ENCODE results near the gene GRIN2B. TPM values are rescaled to one million over a fixed set of nuclear protein-coding genes. Genes with fewer than 3 reads are reported as not detected.

Gene GRIN2B
- total RNA-seq, 1 experiment from 2014 or later: 1.6 TPM

DNA sequence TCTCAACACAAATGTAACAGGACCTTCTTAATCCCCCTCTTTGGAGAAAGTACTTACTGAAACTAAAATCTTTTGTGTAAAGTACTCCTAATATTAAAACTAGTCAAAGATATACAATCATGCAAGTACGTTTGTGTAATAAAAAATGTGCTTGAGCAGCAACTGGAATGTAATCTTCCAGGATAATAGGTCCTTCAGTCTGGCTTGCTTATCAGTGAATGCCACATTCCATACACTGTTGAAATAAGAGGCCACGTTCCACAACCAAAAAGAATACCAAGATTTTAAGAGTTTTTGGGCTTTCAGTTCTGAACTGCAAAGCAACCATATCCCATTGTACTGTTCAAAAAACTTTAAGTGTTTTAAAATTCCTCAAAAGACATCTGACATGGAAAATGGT, 26.2 kb upstream of the GRIN2B start:
- POLR2A ChIA-PET: no interaction called here
- Mint-ChIP-seq H3K27ac (no peak overlapping the region), H3K36me3 (no peaks in the 10 kb centered on the region), H3K27me3 (ENCODE audit: low read depth) (no peaks in the 10 kb centered on the region; the same call in 1 of the 2 replicates), H3K4me1 (no peaks in the 10 kb centered on the region), H3K9me3 (peaks cover 7% of the 10 kb centered on the region), H3K4me3 (no peak overlapping the region)
- DNase-seq (ENCODE audit: low spot score): no peak
- no peak for ATAC-seq
- TF ChIP-seq GTF2I (CRISPR knock-in tag; conservative IDR thresholded peaks at IDR 0.05) (no peak), SMAD4 (CRISPR knock-in tag; IDR thresholded peaks at IDR 0.05) (no peak), SP1 (CRISPR knock-in tag; conservative IDR thresholded peaks at IDR 0.05) (no peak), ZNF219 (CRISPR knock-in tag; IDR thresholded peaks at IDR 0.05; ENCODE audit: borderline replicate concordance) (no peak), CREB1 (CRISPR knock-in tag; IDR thresholded peaks at IDR 0.05) (no peak), SOX15 (CRISPR knock-in tag; IDR thresholded peaks at IDR 0.05) (no peak), IRF2 (CRISPR knock-in tag; IDR thresholded peaks at IDR 0.05; ENCODE audit: borderline replicate concordance, low read depth) (no peak), ATF1 (CRISPR knock-in tag; IDR thresholded peaks at IDR 0.05) (no peak)
- TF ChIP-seq, protein P1, sequence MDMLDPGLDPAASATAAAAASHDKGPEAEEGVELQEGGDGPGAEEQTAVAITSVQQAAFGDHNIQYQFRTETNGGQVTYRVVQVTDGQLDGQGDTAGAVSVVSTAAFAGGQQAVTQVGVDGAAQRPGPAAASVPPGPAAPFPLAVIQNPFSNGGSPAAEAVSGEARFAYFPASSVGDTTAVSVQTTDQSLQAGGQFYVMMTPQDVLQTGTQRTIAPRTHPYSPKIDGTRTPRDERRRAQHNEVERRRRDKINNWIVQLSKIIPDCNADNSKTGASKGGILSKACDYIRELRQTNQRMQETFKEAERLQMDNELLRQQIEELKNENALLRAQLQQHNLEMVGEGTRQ (CRISPR knock-in tag; IDR thresholded peaks at IDR 0.05): no peak
- TF ChIP-seq, protein P2, sequence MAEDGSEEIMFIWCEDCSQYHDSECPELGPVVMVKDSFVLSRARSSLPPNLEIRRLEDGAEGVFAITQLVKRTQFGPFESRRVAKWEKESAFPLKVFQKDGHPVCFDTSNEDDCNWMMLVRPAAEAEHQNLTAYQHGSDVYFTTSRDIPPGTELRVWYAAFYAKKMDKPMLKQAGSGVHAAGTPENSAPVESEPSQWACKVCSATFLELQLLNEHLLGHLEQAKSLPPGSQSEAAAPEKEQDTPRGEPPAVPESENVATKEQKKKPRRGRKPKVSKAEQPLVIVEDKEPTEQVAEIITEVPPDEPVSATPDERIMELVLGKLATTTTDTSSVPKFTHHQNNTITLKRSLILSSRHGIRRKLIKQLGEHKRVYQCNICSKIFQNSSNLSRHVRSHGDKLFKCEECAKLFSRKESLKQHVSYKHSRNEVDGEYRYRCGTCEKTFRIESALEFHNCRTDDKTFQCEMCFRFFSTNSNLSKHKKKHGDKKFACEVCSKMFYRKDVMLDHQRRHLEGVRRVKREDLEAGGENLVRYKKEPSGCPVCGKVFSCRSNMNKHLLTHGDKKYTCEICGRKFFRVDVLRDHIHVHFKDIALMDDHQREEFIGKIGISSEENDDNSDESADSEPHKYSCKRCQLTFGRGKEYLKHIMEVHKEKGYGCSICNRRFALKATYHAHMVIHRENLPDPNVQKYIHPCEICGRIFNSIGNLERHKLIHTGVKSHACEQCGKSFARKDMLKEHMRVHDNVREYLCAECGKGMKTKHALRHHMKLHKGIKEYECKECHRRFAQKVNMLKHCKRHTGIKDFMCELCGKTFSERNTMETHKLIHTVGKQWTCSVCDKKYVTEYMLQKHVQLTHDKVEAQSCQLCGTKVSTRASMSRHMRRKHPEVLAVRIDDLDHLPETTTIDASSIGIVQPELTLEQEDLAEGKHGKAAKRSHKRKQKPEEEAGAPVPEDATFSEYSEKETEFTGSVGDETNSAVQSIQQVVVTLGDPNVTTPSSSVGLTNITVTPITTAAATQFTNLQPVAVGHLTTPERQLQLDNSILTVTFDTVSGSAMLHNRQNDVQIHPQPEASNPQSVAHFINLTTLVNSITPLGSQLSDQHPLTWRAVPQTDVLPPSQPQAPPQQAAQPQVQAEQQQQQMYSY (CRISPR knock-in tag; IDR thresholded peaks at IDR 0.05): no peak
- TF ChIP-seq, protein P3, sequence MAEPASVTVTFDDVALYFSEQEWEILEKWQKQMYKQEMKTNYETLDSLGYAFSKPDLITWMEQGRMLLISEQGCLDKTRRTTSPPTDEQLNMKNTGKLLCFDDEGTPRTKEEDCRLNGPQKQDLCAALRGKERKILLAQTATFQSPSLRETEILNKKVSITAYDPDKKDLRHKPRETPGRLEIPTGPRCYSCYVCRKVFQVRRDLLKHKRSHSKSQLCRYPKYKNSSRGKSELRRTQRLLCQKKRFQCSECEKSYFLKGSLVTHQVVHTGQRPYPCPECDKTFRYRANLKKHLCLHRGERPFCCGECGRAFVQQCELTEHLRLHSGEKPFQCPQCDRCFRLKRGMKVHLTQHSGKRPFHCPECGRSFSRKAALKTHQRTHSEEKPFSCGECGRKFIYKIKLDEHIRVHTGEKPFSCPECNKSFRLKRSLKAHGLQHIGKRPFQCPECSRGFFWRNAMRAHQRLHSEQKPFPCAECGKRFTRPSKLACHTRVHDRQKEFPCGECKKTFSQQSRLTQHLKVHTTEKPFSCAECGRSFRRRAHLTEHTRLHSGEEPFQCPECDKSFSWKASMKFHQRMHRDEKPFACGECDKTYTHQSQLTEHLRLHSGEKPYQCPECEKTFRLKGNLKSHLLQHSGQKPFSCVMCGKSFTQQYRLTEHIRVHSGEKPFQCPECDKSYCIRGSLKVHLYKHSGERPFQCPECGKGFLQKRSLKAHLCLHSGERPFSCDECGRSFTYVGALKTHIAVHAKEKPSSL (CRISPR knock-in tag; conservative IDR thresholded peaks at IDR 0.05): no peak
- TF ChIP-seq, protein P4, sequence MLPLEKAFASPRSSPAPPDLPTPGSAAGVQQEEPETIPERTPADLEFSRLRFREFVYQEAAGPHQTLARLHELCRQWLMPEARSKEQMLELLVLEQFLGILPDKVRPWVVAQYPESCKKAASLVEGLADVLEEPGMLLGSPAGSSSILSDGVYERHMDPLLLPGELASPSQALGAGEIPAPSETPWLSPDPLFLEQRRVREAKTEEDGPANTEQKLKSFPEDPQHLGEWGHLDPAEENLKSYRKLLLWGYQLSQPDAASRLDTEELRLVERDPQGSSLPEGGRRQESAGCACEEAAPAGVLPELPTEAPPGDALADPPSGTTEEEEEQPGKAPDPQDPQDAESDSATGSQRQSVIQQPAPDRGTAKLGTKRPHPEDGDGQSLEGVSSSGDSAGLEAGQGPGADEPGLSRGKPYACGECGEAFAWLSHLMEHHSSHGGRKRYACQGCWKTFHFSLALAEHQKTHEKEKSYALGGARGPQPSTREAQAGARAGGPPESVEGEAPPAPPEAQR (CRISPR knock-in tag; IDR thresholded peaks at IDR 0.05): no peak
- TF ChIP-seq, protein P5, sequence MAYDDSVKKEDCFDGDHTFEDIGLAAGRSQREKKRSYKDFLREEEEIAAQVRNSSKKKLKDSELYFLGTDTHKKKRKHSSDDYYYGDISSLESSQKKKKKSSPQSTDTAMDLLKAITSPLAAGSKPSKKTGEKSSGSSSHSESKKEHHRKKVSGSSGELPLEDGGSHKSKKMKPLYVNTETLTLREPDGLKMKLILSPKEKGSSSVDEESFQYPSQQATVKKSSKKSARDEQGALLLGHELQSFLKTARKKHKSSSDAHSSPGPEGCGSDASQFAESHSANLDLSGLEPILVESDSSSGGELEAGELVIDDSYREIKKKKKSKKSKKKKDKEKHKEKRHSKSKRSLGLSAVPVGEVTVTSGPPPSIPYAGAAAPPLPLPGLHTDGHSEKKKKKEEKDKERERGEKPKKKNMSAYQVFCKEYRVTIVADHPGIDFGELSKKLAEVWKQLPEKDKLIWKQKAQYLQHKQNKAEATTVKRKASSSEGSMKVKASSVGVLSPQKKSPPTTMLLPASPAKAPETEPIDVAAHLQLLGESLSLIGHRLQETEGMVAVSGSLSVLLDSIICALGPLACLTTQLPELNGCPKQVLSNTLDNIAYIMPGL (CRISPR knock-in tag; IDR thresholded peaks at IDR 0.05): no peak
- CTCF ChIA-PET: interaction anchor here (1.1 kb wide), 1 partner anchor 26 kb away, joined by 6 read pairs; no protein-coding TSS in a partner anchor

DNA sequence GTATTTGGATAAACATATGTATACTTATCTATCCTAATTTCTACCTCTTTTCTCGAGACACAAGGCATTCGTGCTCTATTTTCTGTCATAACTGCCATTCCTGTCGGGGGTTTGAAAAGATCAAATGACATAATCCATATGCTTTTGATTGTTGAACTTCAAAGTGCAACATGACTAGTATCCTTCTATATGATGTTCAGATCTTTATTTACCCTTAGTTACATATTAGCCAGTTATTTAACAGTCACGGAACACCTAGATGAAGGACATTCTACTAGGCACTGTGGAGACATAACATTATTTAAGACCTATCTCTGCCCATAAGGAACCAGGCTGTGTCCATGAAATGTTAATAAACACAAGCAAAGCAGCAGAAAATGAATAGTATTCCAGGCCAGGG, 11.2 kb upstream of the GRIN2B start:
- no peak for DNase-seq (ENCODE audit: low spot score)
- CTCF ChIA-PET: interaction anchor here (4.2 kb wide), 1 partner anchor 11 kb away, joined by 20 read pairs; the partner anchor contains the start of gene GRIN2B
- Mint-ChIP-seq H3K4me1 (peaks cover 4% of the 10 kb centered on the region; the same call in 1 of the 2 replicates), H3K36me3 (no peaks in the 10 kb centered on the region), H3K27me3 (ENCODE audit: low read depth) (no peaks in the 10 kb centered on the region), H3K9me3 (no peaks in the 10 kb centered on the region), H3K27ac (no peak overlapping the region), H3K4me3 (no peak overlapping the region)
- POLR2A ChIA-PET: no interaction called here
- no peak for TF ChIP-seq ZNF138 (CRISPR knock-in tag; conservative IDR thresholded peaks at IDR 0.05)
- no peak for TF ChIP-seq FOXJ3 (CRISPR knock-in tag; IDR thresholded peaks at IDR 0.05; ENCODE audit: borderline replicate concordance)
- no peak for TF ChIP-seq NFATC4 (CRISPR knock-in tag; IDR thresholded peaks at IDR 0.05)
- ATAC-seq: no peak

Measured in WTC11 (cell line).